GM12878 (cell line): ENCODE results near the gene ARL11. TPM values are rescaled to one million over a fixed set of nuclear protein-coding genes. Genes with fewer than 3 reads are reported as not detected.

Experiments
- JUNB ChIP-seq: IDR thresholded peaks from 2 replicates; pipeline ENCODE4 v1.6.1; 2016; ENCODE audit warnings: antibody characterized with exemption, mild to moderate bottlenecking
- MYC ChIP-seq: IDR thresholded peaks from 2 replicates; pipeline ENCODE4 v1.6.1; 2011; ENCODE audit warnings: mild to moderate bottlenecking, low read length, moderate library complexity, inconsistent platforms; ENCODE audit not compliant: insufficient read depth, insufficient replicate concordance, insufficient read length, severe bottlenecking
- TAF1 ChIP-seq: IDR thresholded peaks from 2 replicates; pipeline ENCODE4 v1.6.1; 2011; ENCODE audit warnings: mild to moderate bottlenecking, low read depth, low read length, borderline replicate concordance
- ZNF687 ChIP-seq: fragments of 450-650 bp; IDR thresholded peaks from 2 replicates; pipeline ENCODE4 v1.6.1; 2017; ENCODE audit warnings: mild to moderate bottlenecking, moderate library complexity
- polyA plus RNA-seq, 11 experiments: library from polyadenylated mRNA; depleted of rRNA in 4 of 11; unstranded in 6 of 11; stranded (reverse) in 5 of 11; fragments of >200 nt; fragmentation: Nextera tagmentation in 4 of 11; fragmentation: Illumina TruSeq in 1 of 11; extraction: Ambion mirVana in 4 of 11; extraction: Trizol in 1 of 11; gene quantifications; 1 replicate in 1 of 11; 2 replicates in 10 of 11; pipeline versions ENCODE4 v1.2.1 to v1.2.3, GENCODE V29; 2011 to 2016; ENCODE audit warnings: inconsistent platforms in 2 of 11, missing spikeins in 2 of 11, low read depth in 1 of 11
- total RNA-seq, 4 experiments: library from RNA; depleted of rRNA in 3 of 4; stranded (reverse); fragments of >200 nt in 3 of 4; fragmentation: Illumina TruSeq in 1 of 4; extraction: Trizol in 1 of 4; gene quantifications; 2 replicates each; pipeline versions ENCODE4 v1.2.1 to v1.2.3, GENCODE V29; 2013 to 2021
- TF ChIP-seq, protein P1 (sequence below): fragments of 450-650 bp; conservative IDR thresholded peaks from 2 replicates; pipeline ENCODE4 v1.6.1; 2017; ENCODE audit warnings: mild to moderate bottlenecking, moderate library complexity

The ARL11 gene
- total and polyA plus RNA-seq, 10 of the 15 experiments (the other 5 are each of a cell fraction or from before 2014, with no cell fraction given), result 2.0 to 7.2 (median 4.4) TPM

DNA sequence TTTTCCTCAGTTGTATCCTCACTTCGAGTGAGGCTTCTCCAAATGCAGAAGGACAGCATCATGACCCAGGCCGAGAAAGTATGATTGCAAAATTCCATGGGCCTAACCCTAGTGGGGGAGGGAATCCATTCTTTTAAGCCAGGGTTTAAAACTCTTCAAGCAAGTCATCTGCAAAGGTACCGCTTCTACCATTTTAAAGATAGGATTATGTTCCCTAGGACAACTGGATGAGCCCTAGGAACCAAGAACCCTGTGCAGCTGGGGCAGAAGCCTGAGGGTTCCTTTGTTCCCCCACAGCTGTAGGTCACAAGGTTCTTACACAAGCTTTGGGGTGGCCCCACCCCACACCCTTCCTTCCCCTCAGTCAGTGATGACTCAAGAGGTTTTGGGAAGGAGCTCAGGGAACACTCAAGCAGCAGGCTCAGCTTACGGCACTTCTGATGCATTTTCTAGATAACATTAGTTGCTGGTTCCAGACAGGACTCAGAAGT is 13.5 kb downstream of the ARL11 start (continued):
- no peak for TF ChIP-seq MYC
- TF ChIP-seq JUNB, result no peak
- TF ChIP-seq ZNF687, result no peak
- TF ChIP-seq, protein P1, sequence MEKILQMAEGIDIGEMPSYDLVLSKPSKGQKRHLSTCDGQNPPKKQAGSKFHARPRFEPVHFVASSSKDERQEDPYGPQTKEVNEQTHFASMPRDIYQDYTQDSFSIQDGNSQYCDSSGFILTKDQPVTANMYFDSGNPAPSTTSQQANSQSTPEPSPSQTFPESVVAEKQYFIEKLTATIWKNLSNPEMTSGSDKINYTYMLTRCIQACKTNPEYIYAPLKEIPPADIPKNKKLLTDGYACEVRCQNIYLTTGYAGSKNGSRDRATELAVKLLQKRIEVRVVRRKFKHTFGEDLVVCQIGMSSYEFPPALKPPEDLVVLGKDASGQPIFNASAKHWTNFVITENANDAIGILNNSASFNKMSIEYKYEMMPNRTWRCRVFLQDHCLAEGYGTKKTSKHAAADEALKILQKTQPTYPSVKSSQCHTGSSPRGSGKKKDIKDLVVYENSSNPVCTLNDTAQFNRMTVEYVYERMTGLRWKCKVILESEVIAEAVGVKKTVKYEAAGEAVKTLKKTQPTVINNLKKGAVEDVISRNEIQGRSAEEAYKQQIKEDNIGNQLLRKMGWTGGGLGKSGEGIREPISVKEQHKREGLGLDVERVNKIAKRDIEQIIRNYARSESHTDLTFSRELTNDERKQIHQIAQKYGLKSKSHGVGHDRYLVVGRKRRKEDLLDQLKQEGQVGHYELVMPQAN, result no peak
- no peak for TF ChIP-seq TAF1
